ENCODE results near the gene ACKR4. TPM values are rescaled to one million over a fixed set of nuclear protein-coding genes. Genes with fewer than 3 reads are reported as not detected.
A peak's percentile ranks its signal among the peaks of the same experiment; 100 is the strongest.
"Not testable (repeated sequence)": the region's sequence is repeated elsewhere in the genome, so short reads cannot be mapped to it uniquely, and the experiment has no call there.

Gene ACKR4
- total RNA-seq, 4 donors from 2014 or later, result 0.42 to 2.2 (median 0.84) TPM

DNA sequence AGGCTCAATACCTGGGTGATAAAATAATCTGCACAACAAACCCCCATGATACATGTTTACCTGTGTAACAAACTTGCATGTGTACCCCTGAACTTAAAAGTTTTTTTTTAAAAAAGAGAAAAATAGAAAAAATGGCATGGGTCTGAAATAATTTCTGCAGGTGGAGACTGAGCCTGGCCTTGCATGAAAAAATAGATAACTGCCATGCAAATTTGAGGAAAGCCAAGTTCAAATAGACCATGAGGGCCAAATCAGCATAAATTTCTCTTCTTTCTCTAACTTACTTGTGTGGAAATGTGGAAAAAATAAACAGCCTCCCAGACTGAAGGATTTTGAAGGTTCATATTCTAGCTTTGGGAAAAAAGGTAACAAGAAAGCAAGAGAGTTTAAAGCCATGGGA lies 744 bp upstream of the ACKR4 start:
- TF ChIP-seq POLR2AphosphoS5 (IDR thresholded peaks at IDR 0.05) (no peak), POLR2A (IDR thresholded peaks at IDR 0.05; ENCODE audit: low read depth) (no peak), CTCF (IDR thresholded peaks at IDR 0.05) (no peak), EP300 (IDR thresholded peaks at IDR 0.05) (no peak)
- intact Hi-C loops (cut with DNase I), result no loop called here
- no peak overlapping the region for H3K27ac ChIP-seq (replicated peaks in 1 of 4)

DNA sequence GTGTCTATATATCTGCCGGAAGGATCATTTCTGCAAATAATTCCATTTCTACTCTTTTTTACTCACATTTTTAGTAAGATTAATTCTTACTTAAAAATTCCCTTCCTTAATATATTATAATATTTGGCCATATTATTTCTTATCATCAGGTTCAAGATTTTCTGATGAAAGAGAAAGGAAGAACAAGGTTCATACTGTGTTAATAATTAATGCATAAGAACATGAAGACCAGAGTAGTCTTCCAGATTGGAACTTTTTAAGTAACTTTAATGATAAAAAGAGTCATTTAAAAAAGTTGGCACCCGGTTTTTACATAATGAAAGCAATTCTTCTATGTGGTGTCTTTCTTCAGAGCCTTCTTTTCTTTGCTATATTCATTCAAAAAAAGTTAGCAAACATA lies 590 bp downstream of the ACKR4 start:
- Histone ChIP-seq H3K9me3 (no peaks in the 10 kb centered on the region), H3K36me3 (peaks cover 0 to 31% (median 16%) of the 10 kb centered on the region in 4 donors), H3K4me3 (peak overlapping the region; percentile 6 to 19 (median 12)), H3K27me3 (no peaks in the 10 kb centered on the region), H3K4me1 (peaks cover 0 to 12% (median 0%) of the 10 kb centered on the region in 4 donors), H3K27ac (replicated peaks in 1 of 4) (no peak overlapping the region)
- no peak for TF ChIP-seq EP300 (IDR thresholded peaks at IDR 0.05)
- TF ChIP-seq POLR2A (IDR thresholded peaks at IDR 0.05; ENCODE audit: low read depth), result no peak
- TF ChIP-seq POLR2AphosphoS5 (IDR thresholded peaks at IDR 0.05), result no peak
- TF ChIP-seq CTCF (IDR thresholded peaks at IDR 0.05), result no peak
- WGBS, result 71% methylated on average over 2 of the region's 2 CpGs
- no peak for DNase-seq (ENCODE audit: extremely low spot score)
- intact Hi-C loops (cut with DNase I), result no loop called here

More for the DNA sequence above, 744 bp upstream of the ACKR4 start:
- H3K27me3 ChIP-seq, result no peaks in the 10 kb centered on the region
- DNase-seq (ENCODE audit: extremely low spot score), result no peak
- no peak overlapping the region for H3K4me3 ChIP-seq
- peaks cover 0 to 12% (median 0%) of the 10 kb centered on the region in 4 donors for H3K4me1 ChIP-seq
- peaks cover 0 to 33% (median 14%) of the 10 kb centered on the region in 4 donors for H3K36me3 ChIP-seq
- H3K9me3 ChIP-seq, result no peaks in the 10 kb centered on the region

DNA sequence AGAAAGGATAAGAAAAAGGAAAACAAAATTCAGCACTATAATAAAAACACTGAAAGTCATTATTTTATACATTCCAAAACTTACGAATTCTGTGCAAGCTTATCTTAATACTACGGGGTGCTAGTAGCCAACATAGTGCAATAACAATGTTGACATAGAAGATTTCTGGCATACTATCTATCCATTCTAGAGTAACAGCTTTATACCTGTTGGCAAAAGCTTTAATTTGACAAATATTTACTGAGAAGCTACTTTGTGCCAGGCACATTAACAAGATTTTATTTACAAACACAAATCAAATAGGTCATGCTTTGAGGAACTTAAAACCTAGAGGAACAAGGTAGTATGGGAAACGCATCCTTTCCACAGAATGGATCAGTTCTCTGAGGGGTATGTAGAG lies 1.1 kb downstream of the ACKR4 start:
- H3K36me3 ChIP-seq, result peaks cover 0 to 36% (median 19%) of the 10 kb centered on the region in 4 donors
- no peak for TF ChIP-seq POLR2A (IDR thresholded peaks at IDR 0.05; ENCODE audit: low read depth)
- no peak for TF ChIP-seq CTCF (IDR thresholded peaks at IDR 0.05)
- no peak for TF ChIP-seq POLR2AphosphoS5 (IDR thresholded peaks at IDR 0.05)
- TF ChIP-seq EP300 (IDR thresholded peaks at IDR 0.05), result no peak
- no peaks in the 10 kb centered on the region for H3K9me3 ChIP-seq
- intact Hi-C loops (cut with DNase I), result no loop called here
- peak overlapping the region in 1 of 4 donors; percentile 15 for H3K4me3 ChIP-seq
- 77% methylated on average over 3 of the region's 3 CpGs for WGBS
- no peaks in the 10 kb centered on the region for H3K27me3 ChIP-seq
- peaks cover 0 to 8% (median 0%) of the 10 kb centered on the region in 4 donors for H3K4me1 ChIP-seq
- no peak for DNase-seq (ENCODE audit: extremely low spot score)
- H3K27ac ChIP-seq (replicated peaks in 1 of 4), result no peak overlapping the region

- intact Hi-C loops (cut with DNase I); DNase-seq (ENCODE audit: extremely low spot score): not testable (repeated sequence)
- H3K4me1 ChIP-seq, result peaks cover 2 to 10% (median 9%) of the 10 kb centered on the region in 4 donors
These were observed 3.5 kb downstream of the ACKR4 start for GRCh38 chr3:132600614-132601013.

DNA sequence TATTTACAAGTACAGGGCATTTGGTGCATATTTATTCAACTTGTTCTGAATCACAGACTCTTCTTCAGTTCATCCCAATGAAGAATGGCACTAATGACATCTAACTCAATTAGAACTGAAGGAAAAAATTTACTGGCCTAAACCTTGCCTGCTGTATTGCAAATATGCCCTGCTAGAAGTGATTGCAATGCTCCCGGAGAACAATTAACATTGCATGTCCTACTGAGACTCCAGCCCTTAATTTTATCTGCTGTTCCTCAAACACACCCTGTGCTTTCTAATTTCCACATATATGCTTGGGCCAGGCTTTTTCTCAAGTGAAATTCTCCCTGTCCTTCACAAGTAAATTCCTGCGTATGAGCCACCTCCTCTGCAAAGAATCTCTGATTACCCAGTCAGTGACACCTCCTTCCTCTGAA lies 8.3 kb downstream of the ACKR4 start:
- H3K4me1 ChIP-seq, result peaks cover 4 to 19% (median 16%) of the 10 kb centered on the region in 4 donors
- H3K36me3 ChIP-seq, result peaks cover 0 to 25% (median 7%) of the 10 kb centered on the region in 4 donors
- peaks cover 0 to 10% (median 5%) of the 10 kb centered on the region in 4 donors for H3K9me3 ChIP-seq
- peak overlapping the region; percentile 1 to 51 (median 40) for H3K27ac ChIP-seq (replicated peaks in 1 of 4)
- no peak for DNase-seq (ENCODE audit: extremely low spot score)
- no peaks in the 10 kb centered on the region for H3K27me3 ChIP-seq
- no peak overlapping the region for H3K4me3 ChIP-seq
- intact Hi-C loops (cut with DNase I), result no loop called here
- TF ChIP-seq POLR2AphosphoS5 (IDR thresholded peaks at IDR 0.05) (no peak), CTCF (IDR thresholded peaks at IDR 0.05) (no peak), POLR2A (IDR thresholded peaks at IDR 0.05; ENCODE audit: low read depth) (no peak), EP300 (IDR thresholded peaks at IDR 0.05) (no peak)
- WGBS, result 60% methylated on average over 2 of the region's 2 CpGs

More at GRCh38 chr3:132600614-132601013, 3.5 kb downstream of the ACKR4 start:
- not testable (repeated sequence) for H3K27ac ChIP-seq (replicated peaks in 1 of 4); H3K27me3 ChIP-seq; H3K4me3 ChIP-seq; H3K9me3 ChIP-seq
- H3K36me3 ChIP-seq, result peaks cover 0 to 39% (median 17%) of the 10 kb centered on the region in 4 donors
- no CpG with 5 or more reads among the region's 1 CpG for WGBS
